Stimulated activated effector memory CD8-positive, alpha-beta T cell treated with anti-CD3 and anti-CD28 coated beads, Interleukin-12 subunit alpha, Interleukin-12 subunit beta, amount 100 ng/mL, for 72 hours (primary cell): ENCODE data around the gene CATSPERE.

Source experiments
- ATAC-seq: fragments of 150-1000 bp; cut with Tn5 transposase; 2 replicates; pipeline ENCODE4 v1.10.0; 2021
- DNase-seq, 2 donors: peaks; one replicate each; pipeline ENCODE4 v3.0.0; 2021 to 2022; ENCODE audit warnings: low spot score in 2 of 2
- H3K27ac Mint-ChIP-seq: one replicate; pipeline ENCODE4 v1.8.0; 2022; ENCODE audit warnings: mild to moderate bottlenecking, mixed read lengths
- H3K36me3 Mint-ChIP-seq: one replicate; pipeline ENCODE4 v1.8.0; 2022; ENCODE audit warnings: mild to moderate bottlenecking, mixed read lengths
- H3K4me1 Mint-ChIP-seq: one replicate; pipeline ENCODE4 v1.8.0; 2022; ENCODE audit warnings: mixed read lengths
- H3K4me3 Mint-ChIP-seq: one replicate; pipeline ENCODE4 v1.8.0; 2022; ENCODE audit warnings: mild to moderate bottlenecking, mixed read lengths
- H3K9me3 Mint-ChIP-seq: one replicate; pipeline ENCODE4 v1.8.0; 2022; ENCODE audit warnings: mixed read lengths

The CATSPERE gene

GRCh38 chr1:244461245-244462071 is at the start of gene CATSPERE:
CATSPERE (plus strand) TSS chr1:244461273; CDS start chr1:244461430, 157 bp downstream.
- ATAC-seq = peak; percentile 99
- peak; percentile 63 to 90 for DNase-seq
- Mint-ChIP-seq H3K27ac (peak within 1 kb of the TSS; percentile 89), H3K9me3 (peaks cover 3% of the 10 kb centered on the region), H3K36me3 (no peaks in the 10 kb centered on the region), H3K4me3 (peak within 1 kb of the TSS; percentile 84), H3K4me1 (peaks cover 6% of the 10 kb centered on the region)

GRCh38 chr1:244412176-244412575 is 48.9 kb upstream of the CATSPERE start:
- Mint-ChIP-seq H3K27ac (peak overlapping the region; percentile 29), H3K36me3 (peaks cover 100% of the 10 kb centered on the region), H3K9me3 (no peaks in the 10 kb centered on the region), H3K4me3 (no peak overlapping the region), H3K4me1 (peaks cover 27% of the 10 kb centered on the region)
- DNase-seq (no peak), ATAC-seq (no peak)

- no peak overlapping the region for H3K27ac Mint-ChIP-seq
- no peak for ATAC-seq
- no peak for DNase-seq
- H3K9me3 Mint-ChIP-seq = no peaks in the 10 kb centered on the region
- H3K36me3 Mint-ChIP-seq = peaks cover 100% of the 10 kb centered on the region
- H3K4me1 Mint-ChIP-seq = peaks cover 21% of the 10 kb centered on the region
- no peak overlapping the region for H3K4me3 Mint-ChIP-seq
Observed at GRCh38 chr1:244413736-244414135, 47.3 kb upstream of the CATSPERE start.

GRCh38 chr1:244414543-244414942 is 46.5 kb upstream of the CATSPERE start:
- DNase-seq = no peak
- ATAC-seq = no peak
- no peaks in the 10 kb centered on the region for H3K9me3 Mint-ChIP-seq
- no peak overlapping the region for H3K4me3 Mint-ChIP-seq
- peaks cover 100% of the 10 kb centered on the region for H3K36me3 Mint-ChIP-seq
- peaks cover 19% of the 10 kb centered on the region for H3K4me1 Mint-ChIP-seq
- H3K27ac Mint-ChIP-seq = no peak overlapping the region

GRCh38 chr1:244419024-244419423 is 42.0 kb upstream of the CATSPERE start:
- H3K36me3 Mint-ChIP-seq = peaks cover 100% of the 10 kb centered on the region
- H3K9me3 Mint-ChIP-seq = no peaks in the 10 kb centered on the region
- no peak overlapping the region for H3K27ac Mint-ChIP-seq

GRCh38 chr1:244422174-244422573 is 38.9 kb upstream of the CATSPERE start:
- H3K9me3 Mint-ChIP-seq = no peaks in the 10 kb centered on the region
- H3K36me3 Mint-ChIP-seq = peaks cover 81% of the 10 kb centered on the region
- ATAC-seq (no peak), DNase-seq (no peak)
- H3K27ac Mint-ChIP-seq = peak overlapping the region; percentile 35
- peaks cover 6% of the 10 kb centered on the region for H3K4me1 Mint-ChIP-seq
- H3K4me3 Mint-ChIP-seq = no peak overlapping the region

More at GRCh38 chr1:244419024-244419423, 42.0 kb upstream of the CATSPERE start:
- H3K4me1 Mint-ChIP-seq = peaks cover under 1% of the 10 kb centered on the region
- ATAC-seq (no peak), DNase-seq (no peak)
- no peak overlapping the region for H3K4me3 Mint-ChIP-seq

GRCh38 chr1:244424649-244425334 is 36.3 kb upstream of the CATSPERE start:
- no peaks in the 10 kb centered on the region for H3K9me3 Mint-ChIP-seq
- H3K27ac Mint-ChIP-seq = peak overlapping the region; percentile 29
- ATAC-seq (no peak), DNase-seq (no peak)
- no peak overlapping the region for H3K4me3 Mint-ChIP-seq
- H3K4me1 Mint-ChIP-seq = peaks cover 6% of the 10 kb centered on the region
- H3K36me3 Mint-ChIP-seq = peaks cover 75% of the 10 kb centered on the region

- DNase-seq (no peak), ATAC-seq (no peak)
- peaks cover 6% of the 10 kb centered on the region for H3K4me1 Mint-ChIP-seq
- H3K9me3 Mint-ChIP-seq = no peaks in the 10 kb centered on the region
- H3K4me3 Mint-ChIP-seq = no peak overlapping the region
- H3K27ac Mint-ChIP-seq = no peak overlapping the region
- peaks cover 75% of the 10 kb centered on the region for H3K36me3 Mint-ChIP-seq
Observed at GRCh38 chr1:244427647-244428046, 33.4 kb upstream of the CATSPERE start.

GRCh38 chr1:244429818-244430217 is 31.3 kb upstream of the CATSPERE start:
- Mint-ChIP-seq H3K9me3 (no peaks in the 10 kb centered on the region), H3K4me1 (peaks cover 3% of the 10 kb centered on the region), H3K4me3 (no peak overlapping the region), H3K27ac (no peak overlapping the region), H3K36me3 (peaks cover 75% of the 10 kb centered on the region)
- DNase-seq (no peak), ATAC-seq (no peak)

GRCh38 chr1:244431166-244431565 is 29.9 kb upstream of the CATSPERE start:
- peaks cover 84% of the 10 kb centered on the region for H3K36me3 Mint-ChIP-seq
- DNase-seq (no peak), ATAC-seq (no peak)
- peaks cover 11% of the 10 kb centered on the region for H3K4me1 Mint-ChIP-seq
- H3K27ac Mint-ChIP-seq = no peak overlapping the region
- no peak overlapping the region for H3K4me3 Mint-ChIP-seq
- H3K9me3 Mint-ChIP-seq = no peaks in the 10 kb centered on the region

GRCh38 chr1:244435562-244436205 is 25.4 kb upstream of the CATSPERE start:
- no peak for DNase-seq
- Mint-ChIP-seq H3K4me3 (peak overlapping the region; percentile 4), H3K27ac (peak overlapping the region; percentile 83), H3K4me1 (peaks cover 33% of the 10 kb centered on the region), H3K9me3 (no peaks in the 10 kb centered on the region), H3K36me3 (peaks cover 71% of the 10 kb centered on the region)
- ATAC-seq = peak; percentile 97

GRCh38 chr1:244436336-244437085 is 24.6 kb upstream of the CATSPERE start:
- Mint-ChIP-seq H3K4me3 (no peak overlapping the region), H3K27ac (peak overlapping the region; percentile 83), H3K9me3 (no peaks in the 10 kb centered on the region), H3K36me3 (peaks cover 63% of the 10 kb centered on the region), H3K4me1 (peaks cover 33% of the 10 kb centered on the region)
- ATAC-seq = no peak
- no peak for DNase-seq

- ATAC-seq (no peak), DNase-seq (no peak)
- Mint-ChIP-seq H3K27ac (peak overlapping the region; percentile 83), H3K9me3 (no peaks in the 10 kb centered on the region), H3K36me3 (peaks cover 57% of the 10 kb centered on the region), H3K4me1 (peaks cover 33% of the 10 kb centered on the region), H3K4me3 (no peak overlapping the region)
Observed at GRCh38 chr1:244437086-244437468, 24.0 kb upstream of the CATSPERE start.

GRCh38 chr1:244439391-244440032 is 21.6 kb upstream of the CATSPERE start:
- Mint-ChIP-seq H3K9me3 (no peaks in the 10 kb centered on the region), H3K36me3 (peaks cover 33% of the 10 kb centered on the region), H3K27ac (peak overlapping the region; percentile 38), H3K4me3 (no peak overlapping the region), H3K4me1 (peaks cover 33% of the 10 kb centered on the region)
- DNase-seq (no peak), ATAC-seq (no peak)
